ENCODE data around the gene GABBR2.

Gene GABBR2

DNA sequence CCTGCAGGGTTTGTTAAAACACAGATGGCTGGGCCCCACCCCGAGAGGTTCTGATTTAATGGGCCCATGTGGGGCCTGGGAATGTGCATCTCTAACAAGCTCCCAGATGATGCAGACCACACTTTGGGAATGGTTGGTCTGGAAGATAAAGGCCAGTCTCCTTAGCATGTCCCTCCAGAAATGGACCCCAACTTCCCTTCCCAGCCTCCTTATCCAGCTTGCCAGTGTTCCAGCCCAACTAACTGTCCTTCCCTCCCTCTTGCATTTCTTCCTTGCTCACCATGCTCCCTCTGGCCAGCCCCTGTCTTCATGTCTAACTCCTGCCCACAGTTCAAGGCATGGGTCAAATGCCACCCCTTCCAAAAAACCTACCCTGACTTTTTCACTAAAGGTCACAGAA, 257.2 kb downstream of the GABBR2 start:
- Mint-ChIP-seq H3K4me1 (peaks cover 10% of the 10 kb centered on the region), H3K9me3 (no peaks in the 10 kb centered on the region), H3K27ac (no peak overlapping the region), H3K4me3 (no peak overlapping the region), H3K36me3 (ENCODE audit: low read depth) (no peaks in the 10 kb centered on the region), H3K27me3 (ENCODE audit: low read depth) (peaks cover 32% of the 10 kb centered on the region)
- TF ChIP-seq, protein P1, sequence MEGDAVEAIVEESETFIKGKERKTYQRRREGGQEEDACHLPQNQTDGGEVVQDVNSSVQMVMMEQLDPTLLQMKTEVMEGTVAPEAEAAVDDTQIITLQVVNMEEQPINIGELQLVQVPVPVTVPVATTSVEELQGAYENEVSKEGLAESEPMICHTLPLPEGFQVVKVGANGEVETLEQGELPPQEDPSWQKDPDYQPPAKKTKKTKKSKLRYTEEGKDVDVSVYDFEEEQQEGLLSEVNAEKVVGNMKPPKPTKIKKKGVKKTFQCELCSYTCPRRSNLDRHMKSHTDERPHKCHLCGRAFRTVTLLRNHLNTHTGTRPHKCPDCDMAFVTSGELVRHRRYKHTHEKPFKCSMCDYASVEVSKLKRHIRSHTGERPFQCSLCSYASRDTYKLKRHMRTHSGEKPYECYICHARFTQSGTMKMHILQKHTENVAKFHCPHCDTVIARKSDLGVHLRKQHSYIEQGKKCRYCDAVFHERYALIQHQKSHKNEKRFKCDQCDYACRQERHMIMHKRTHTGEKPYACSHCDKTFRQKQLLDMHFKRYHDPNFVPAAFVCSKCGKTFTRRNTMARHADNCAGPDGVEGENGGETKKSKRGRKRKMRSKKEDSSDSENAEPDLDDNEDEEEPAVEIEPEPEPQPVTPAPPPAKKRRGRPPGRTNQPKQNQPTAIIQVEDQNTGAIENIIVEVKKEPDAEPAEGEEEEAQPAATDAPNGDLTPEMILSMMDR (IDR thresholded peaks at IDR 0.05; ENCODE audit: unreplicated experiment in 3 of 3), result no peak

DNA sequence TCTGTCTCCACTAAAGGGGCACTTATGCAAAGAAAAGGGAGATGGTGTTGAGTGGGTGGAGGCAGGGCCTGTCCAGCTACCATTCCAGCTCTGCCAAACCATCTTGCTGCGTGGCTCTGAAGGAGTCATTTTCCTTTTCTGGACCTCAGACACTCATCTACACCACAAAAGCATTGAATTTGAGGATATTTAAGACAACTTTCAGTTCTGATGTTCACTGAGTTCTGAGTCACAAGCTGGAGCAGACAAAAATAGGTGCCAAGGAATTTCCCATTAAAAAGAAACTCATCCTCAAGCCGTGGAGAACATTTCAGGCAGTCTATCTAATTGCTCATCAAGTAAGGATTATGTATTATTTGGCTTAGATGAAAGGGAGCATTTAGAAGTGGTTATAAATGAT, 258.2 kb downstream of the GABBR2 start:
- H3K9me3 Mint-ChIP-seq, result no peaks in the 10 kb centered on the region
- H3K27me3 Mint-ChIP-seq (ENCODE audit: low read depth), result peaks cover 23% of the 10 kb centered on the region
- TF ChIP-seq, protein P1 (IDR thresholded peaks at IDR 0.05; ENCODE audit: unreplicated experiment in 3 of 3), result no peak
- no peaks in the 10 kb centered on the region for H3K4me1 Mint-ChIP-seq
- H3K36me3 Mint-ChIP-seq (ENCODE audit: low read depth), result no peaks in the 10 kb centered on the region
- no peak overlapping the region for H3K27ac Mint-ChIP-seq
- no peak overlapping the region for H3K4me3 Mint-ChIP-seq

DNA sequence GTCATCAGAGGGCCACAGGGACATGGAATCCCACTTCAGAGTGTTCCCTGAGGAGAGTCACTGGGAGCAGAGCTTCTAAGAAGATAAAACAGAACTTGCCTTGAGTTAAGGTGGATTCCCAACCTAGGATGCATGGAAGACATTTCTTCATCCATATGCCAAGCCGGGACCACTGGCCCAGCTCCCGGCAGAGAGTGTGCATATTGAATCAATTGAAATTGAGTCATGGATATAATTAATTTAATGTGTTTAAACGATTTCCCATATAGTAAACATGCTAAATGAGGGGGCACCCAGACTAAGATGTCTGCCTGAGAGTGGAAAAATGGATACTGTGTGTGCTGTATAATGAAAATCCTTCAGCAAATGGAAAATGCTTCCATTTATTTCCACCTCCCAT, 258.9 kb downstream of the GABBR2 start:
- Mint-ChIP-seq H3K27me3 (ENCODE audit: low read depth) (peaks cover 25% of the 10 kb centered on the region), H3K27ac (no peak overlapping the region), H3K4me1 (no peaks in the 10 kb centered on the region), H3K36me3 (ENCODE audit: low read depth) (no peaks in the 10 kb centered on the region), H3K9me3 (no peaks in the 10 kb centered on the region), H3K4me3 (no peak overlapping the region)
- TF ChIP-seq, protein P1 (IDR thresholded peaks at IDR 0.05; ENCODE audit: unreplicated experiment in 3 of 3), result no peak

DNA sequence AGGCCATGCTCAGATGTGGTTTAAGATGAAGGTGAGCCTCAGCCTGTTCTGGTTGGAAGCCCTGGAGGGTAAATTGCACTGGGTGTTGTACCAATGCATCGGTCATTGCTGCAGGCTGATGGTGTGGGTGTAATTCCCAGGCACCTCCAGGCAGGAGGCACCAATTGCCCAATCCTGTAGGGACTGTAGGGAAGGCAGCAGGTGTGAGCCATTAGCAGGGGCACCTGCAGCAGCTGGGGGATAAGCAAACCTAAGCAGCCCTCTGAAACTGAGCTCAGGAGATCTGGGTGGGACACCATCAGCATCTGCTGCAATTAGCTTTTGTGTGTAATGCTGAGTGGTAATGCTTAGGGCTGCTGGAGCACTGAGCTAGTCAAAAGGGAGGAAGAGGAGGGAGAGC, 263.2 kb downstream of the GABBR2 start:
- TF ChIP-seq, protein P1 (IDR thresholded peaks at IDR 0.05; ENCODE audit: unreplicated experiment in 3 of 3), result no peak
- no peak overlapping the region for H3K4me3 Mint-ChIP-seq
- H3K27me3 Mint-ChIP-seq (ENCODE audit: low read depth), result peaks cover 24% of the 10 kb centered on the region
- no peaks in the 10 kb centered on the region for H3K9me3 Mint-ChIP-seq
- H3K36me3 Mint-ChIP-seq (ENCODE audit: low read depth), result no peaks in the 10 kb centered on the region
- H3K4me1 Mint-ChIP-seq, result no peaks in the 10 kb centered on the region
- no peak overlapping the region for H3K27ac Mint-ChIP-seq

DNA sequence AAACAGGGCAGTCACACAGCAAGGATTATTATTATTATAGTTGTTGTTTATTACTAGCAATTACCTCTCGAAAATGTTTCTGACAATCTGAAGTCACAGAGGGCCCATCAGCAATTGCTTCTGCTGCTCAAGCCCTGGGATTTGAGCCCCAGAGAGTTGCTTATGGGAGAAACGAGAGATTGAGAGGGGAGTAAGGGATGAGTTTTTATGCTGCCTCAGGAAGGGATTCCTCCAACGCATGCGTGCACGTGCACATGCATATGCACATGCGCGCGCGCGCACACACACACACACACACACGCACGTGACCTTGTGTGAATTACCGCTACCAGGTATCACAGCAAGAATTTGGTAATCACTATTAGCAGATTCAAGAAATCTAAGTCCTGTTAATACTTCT, 264.1 kb downstream of the GABBR2 start:
- no peaks in the 10 kb centered on the region for H3K9me3 Mint-ChIP-seq
- H3K36me3 Mint-ChIP-seq (ENCODE audit: low read depth), result no peaks in the 10 kb centered on the region
- peaks cover 17% of the 10 kb centered on the region for H3K27me3 Mint-ChIP-seq (ENCODE audit: low read depth)
- TF ChIP-seq, protein P1 (IDR thresholded peaks at IDR 0.05; ENCODE audit: unreplicated experiment in 3 of 3), result no peak
- no peaks in the 10 kb centered on the region for H3K4me1 Mint-ChIP-seq
- no peak overlapping the region for H3K27ac Mint-ChIP-seq
- H3K4me3 Mint-ChIP-seq, result no peak overlapping the region

DNA sequence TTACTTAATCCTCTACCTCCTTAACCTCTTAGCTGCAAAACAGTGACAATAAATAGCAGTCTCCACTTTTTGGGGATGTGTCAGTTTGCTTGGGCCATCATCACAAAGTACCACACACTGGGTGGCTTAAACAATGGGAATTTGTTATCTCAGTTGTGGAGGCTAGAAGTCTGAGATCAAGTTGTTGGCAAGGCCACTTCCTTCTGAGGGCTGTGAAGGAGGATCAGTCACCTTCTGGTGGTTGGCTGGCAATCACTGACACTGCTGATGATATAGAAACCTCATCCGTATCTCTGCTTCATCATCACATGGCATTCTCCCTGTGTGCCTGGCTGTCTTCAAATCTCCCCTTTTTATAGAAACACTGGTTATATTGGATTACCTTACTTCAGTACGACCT, 266.2 kb downstream of the GABBR2 start:
- no peaks in the 10 kb centered on the region for H3K4me1 Mint-ChIP-seq

More for the DNA sequence above, 266.2 kb downstream of the GABBR2 start:
- Mint-ChIP-seq H3K27me3 (ENCODE audit: low read depth) (peaks cover 15% of the 10 kb centered on the region), H3K27ac (no peak overlapping the region), H3K36me3 (ENCODE audit: low read depth) (no peaks in the 10 kb centered on the region), H3K4me3 (no peak overlapping the region), H3K9me3 (no peaks in the 10 kb centered on the region)
- TF ChIP-seq, protein P1 (IDR thresholded peaks at IDR 0.05; ENCODE audit: unreplicated experiment in 3 of 3), result no peak
